Stimulated activated CD8-positive, alpha-beta memory T cell treated with anti-CD3 and anti-CD28 coated beads, Interleukin-12 subunit alpha, Interleukin-12 subunit beta, amount 100 ng/mL, for 4 hours (primary cell): Measurements from ENCODE around the gene GJA9.
A peak's percentile ranks its signal among the peaks of the same experiment; 100 is the strongest.
"Not testable (repeated sequence)": the region's sequence is repeated elsewhere in the genome, so short reads cannot be mapped to it uniquely, and the experiment has no call there.

Source experiments
- DNase-seq: peaks from one replicate; pipeline ENCODE4 v3.0.0-alpha.2; 2020; ENCODE audit warnings: low read depth

Gene GJA9

GRCh38 chr1:38873027-38873969, 8.1 kb downstream of the GJA9 start, which contains the start of gene MYCBP:
Gene MYCBP (minus strand): TSS chr1:38873348. CDS start chr1:38873305, 43 bp downstream.
- peak; percentile 97 for DNase-seq

GRCh38 chr1:38872401-38873026, 8.9 kb downstream of the GJA9 start:
- DNase-seq: no peak

- no peak for DNase-seq
Measured at GRCh38 chr1:38870996-38871395, 10.4 kb downstream of the GJA9 start.

- DNase-seq: no peak
Measured at GRCh38 chr1:38867208-38867607, 14.2 kb downstream of the GJA9 start.

- no peak for DNase-seq
Measured at GRCh38 chr1:38865112-38865715, 16.2 kb downstream of the GJA9 start.

GRCh38 chr1:38860454-38860795, 21.0 kb downstream of the GJA9 start:
- DNase-seq: no peak

- DNase-seq: peak; percentile 97
Measured at GRCh38 chr1:38859561-38860453, 21.6 kb downstream of the GJA9 start, which contains the start of gene RRAGC. Gene RRAGC (minus strand): TSS chr1:38859772. CDS start chr1:38859646, 126 bp downstream.

- peak; percentile 42 for DNase-seq
Measured at GRCh38 chr1:38858833-38859560, 22.4 kb downstream of the GJA9 start.

- DNase-seq: no peak
Measured at GRCh38 chr1:38852780-38853179, 28.6 kb downstream of the GJA9 start.

GRCh38 chr1:38848071-38848470, 33.3 kb downstream of the GJA9 start:
- DNase-seq: no peak

GRCh38 chr1:38846210-38846609, 35.2 kb downstream of the GJA9 start:
- no peak for DNase-seq

- DNase-seq: not testable (repeated sequence)
Measured at GRCh38 chr1:38845088-38845487, 36.3 kb downstream of the GJA9 start.

GRCh38 chr1:38840281-38840680, 41.1 kb downstream of the GJA9 start:
- DNase-seq: no peak

GRCh38 chr1:38839363-38839762, 42.0 kb downstream of the GJA9 start:
- DNase-seq: no peak

GRCh38 chr1:38836316-38836715, 45.1 kb downstream of the GJA9 start:
- DNase-seq: not testable (repeated sequence)

- DNase-seq: no peak
Measured at GRCh38 chr1:38834937-38835827, 46.2 kb downstream of the GJA9 start.

GRCh38 chr1:38834221-38834782, 47.1 kb downstream of the GJA9 start:
- DNase-seq: no peak

- DNase-seq: no peak
Measured at GRCh38 chr1:38833146-38833545, 48.2 kb downstream of the GJA9 start.

GRCh38 chr1:38832370-38832734, 49.0 kb downstream of the GJA9 start:
- DNase-seq: no peak
